ENCODE measurements around the gene HIVEP2.

The HIVEP2 gene

DNA sequence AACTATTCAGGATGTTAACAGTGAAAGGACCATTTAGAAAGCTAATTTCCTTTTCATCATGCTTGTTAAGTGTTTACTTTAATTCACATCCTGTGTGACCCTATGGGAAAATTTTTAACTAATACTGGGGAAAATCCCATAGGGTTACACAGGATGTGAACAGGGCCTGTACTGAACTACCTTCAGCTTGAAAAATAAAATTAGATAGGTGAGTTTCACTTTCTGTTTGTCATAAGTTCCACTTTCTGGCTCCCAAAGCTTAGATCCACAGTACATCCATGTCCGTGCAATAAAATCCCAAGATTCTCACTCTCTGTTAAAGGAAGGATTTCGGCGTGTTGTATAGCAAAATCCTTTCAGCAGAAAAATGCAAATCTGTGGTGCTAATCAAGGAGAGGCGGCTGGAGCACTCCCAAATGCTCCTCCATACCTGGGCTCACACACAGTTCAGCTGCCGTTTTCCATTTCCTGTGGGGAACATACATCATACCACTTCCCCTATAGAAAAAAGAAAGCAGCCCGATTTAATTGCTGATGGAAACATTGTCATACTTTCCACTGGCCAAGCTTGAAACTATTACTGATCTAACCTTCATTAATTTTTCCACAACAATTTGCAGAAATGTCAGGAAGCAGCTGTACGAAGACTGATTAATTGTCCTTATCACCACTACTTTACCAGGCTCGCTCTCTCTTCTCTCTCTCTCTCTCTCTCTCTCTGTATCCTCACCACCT is 125.2 kb downstream of the HIVEP2 start:
- H2BK12ac ChIP-seq (ENCODE audit: low read length), result no peak overlapping the region
- H3K79me1 ChIP-seq (ENCODE audit: low read length), result no peaks in the 10 kb centered on the region
- H2AK5ac ChIP-seq (ENCODE audit: low read length), result no peak overlapping the region
- no peak overlapping the region for H4K8ac ChIP-seq (ENCODE audit: low read depth, low read length)
- no CpG with 5 or more reads among the region's 8 CpGs for WGBS (ENCODE audit: extremely low coverage, insufficient coverage, insufficient read length)
- H3K27ac ChIP-seq (ENCODE audit: low read depth, low read length), result no peak overlapping the region
- H2BK120ac ChIP-seq (ENCODE audit: insufficient read depth, low read length, poor library complexity), result no peak overlapping the region
- H3K18ac ChIP-seq (ENCODE audit: low read length), result no peak overlapping the region
- no peak overlapping the region for H3K4ac ChIP-seq (ENCODE audit: low read depth, low read length)
- no peak overlapping the region for H2BK5ac ChIP-seq (ENCODE audit: low read depth, low read length, poor library complexity)
- no peak overlapping the region for H2AFZ ChIP-seq (ENCODE audit: insufficient read depth, low read length, poor library complexity)
- no peak overlapping the region for H3K9ac ChIP-seq (ENCODE audit: low read length)
- H4K91ac ChIP-seq (ENCODE audit: low read depth, low read length), result no peak overlapping the region
- no peak overlapping the region for H3K23ac ChIP-seq (ENCODE audit: low read length)
- H3K14ac ChIP-seq (ENCODE audit: low read length), result no peak overlapping the region
- H3K4me2 ChIP-seq (ENCODE audit: low read length), result no peak overlapping the region
- DNase-seq, result no peak
- no peak overlapping the region for H4K12ac ChIP-seq (ENCODE audit: low read depth, low read length)
- H3K36me3 ChIP-seq (ENCODE audit: control insufficient read depth in 1 of 2, insufficient read depth in 2 of 2, low read length in 2 of 2), result no peaks in the 10 kb centered on the region
- H3K79me2 ChIP-seq (ENCODE audit: control insufficient read depth, insufficient read depth, low read length, poor library complexity), result no peaks in the 10 kb centered on the region
- H3K4me1 ChIP-seq (ENCODE audit: control insufficient read depth in 1 of 2, insufficient read depth in 2 of 2, low read length in 2 of 2), result peaks cover 2 to 10% of the 10 kb centered on the region in 2 experiments
- H3K27me3 ChIP-seq (ENCODE audit: insufficient read depth, low read length), result no peaks in the 10 kb centered on the region
- H3K4me3 ChIP-seq (ENCODE audit: low read depth, low read length), result no peak overlapping the region
- H3K9me3 ChIP-seq (ENCODE audit: insufficient read depth, low read depth, low read length), result no peaks in the 10 kb centered on the region

GRCh38 chr6:142816486-142816885 is 128.5 kb downstream of the HIVEP2 start:
- Histone ChIP-seq H3K79me2 (ENCODE audit: control insufficient read depth, insufficient read depth, low read length, poor library complexity) (no peaks in the 10 kb centered on the region), H3K14ac (ENCODE audit: low read length) (no peak overlapping the region), H3K9ac (ENCODE audit: low read length) (no peak overlapping the region), H2BK5ac (ENCODE audit: low read depth, low read length, poor library complexity) (no peak overlapping the region), H3K4me3 (ENCODE audit: low read depth, low read length) (no peak overlapping the region), H4K8ac (ENCODE audit: low read depth, low read length) (no peak overlapping the region), H3K9me3 (ENCODE audit: insufficient read depth, low read depth, low read length) (no peaks in the 10 kb centered on the region), H3K79me1 (ENCODE audit: low read length) (no peaks in the 10 kb centered on the region), H3K23ac (ENCODE audit: low read length) (no peak overlapping the region), H3K4me2 (ENCODE audit: low read length) (no peak overlapping the region), H3K27me3 (ENCODE audit: insufficient read depth, low read length) (no peaks in the 10 kb centered on the region), H3K36me3 (ENCODE audit: control insufficient read depth in 1 of 2, insufficient read depth in 2 of 2, low read length in 2 of 2) (no peaks in the 10 kb centered on the region), H3K27ac (ENCODE audit: low read depth, low read length) (no peak overlapping the region), H3K18ac (ENCODE audit: low read length) (no peak overlapping the region), H2BK120ac (ENCODE audit: insufficient read depth, low read length, poor library complexity) (no peak overlapping the region), H3K4ac (ENCODE audit: low read depth, low read length) (no peak overlapping the region), H2AK5ac (ENCODE audit: low read length) (no peak overlapping the region), H3K4me1 (ENCODE audit: control insufficient read depth in 1 of 2, insufficient read depth in 2 of 2, low read length in 2 of 2) (no peaks in the 10 kb centered on the region), H2BK12ac (ENCODE audit: low read length) (no peak overlapping the region), H4K12ac (ENCODE audit: low read depth, low read length) (no peak overlapping the region), H4K91ac (ENCODE audit: low read depth, low read length) (no peak overlapping the region), H2AFZ (ENCODE audit: insufficient read depth, low read length, poor library complexity) (no peak overlapping the region)
- no peak for DNase-seq
- no CpG with 5 or more reads among the region's 4 CpGs for WGBS (ENCODE audit: extremely low coverage, insufficient coverage, insufficient read length)

DNA sequence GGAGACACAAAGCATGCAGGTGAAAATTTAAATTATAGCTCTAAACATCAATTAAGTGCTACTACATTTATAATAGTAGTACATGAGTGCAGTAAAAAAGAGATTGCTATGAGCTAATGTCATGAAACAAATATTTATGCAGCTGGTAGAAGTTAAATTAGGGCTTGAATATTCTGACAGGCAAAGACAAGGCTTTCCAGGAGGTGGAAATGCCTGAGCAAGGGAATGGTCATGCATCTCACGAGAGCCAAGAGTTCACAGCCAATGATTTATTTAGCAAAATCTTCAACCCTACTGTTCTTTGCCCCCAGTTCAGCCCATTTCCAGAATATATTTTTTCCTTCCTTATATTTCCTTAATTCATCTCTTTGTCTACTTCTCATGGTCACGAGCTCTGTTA is 128.9 kb downstream of the HIVEP2 start:
- WGBS (ENCODE audit: extremely low coverage, insufficient coverage, insufficient read length), result no CpG with 5 or more reads among the region's 2 CpGs
- H3K79me1 ChIP-seq (ENCODE audit: low read length), result no peaks in the 10 kb centered on the region
- no peaks in the 10 kb centered on the region for H3K4me1 ChIP-seq (ENCODE audit: control insufficient read depth in 1 of 2, insufficient read depth in 2 of 2, low read length in 2 of 2)
- no peak overlapping the region for H2BK5ac ChIP-seq (ENCODE audit: low read depth, low read length, poor library complexity)
- H3K23ac ChIP-seq (ENCODE audit: low read length), result no peak overlapping the region
- H3K79me2 ChIP-seq (ENCODE audit: control insufficient read depth, insufficient read depth, low read length, poor library complexity), result no peaks in the 10 kb centered on the region
- H3K27me3 ChIP-seq (ENCODE audit: insufficient read depth, low read length), result no peaks in the 10 kb centered on the region
- H2BK120ac ChIP-seq (ENCODE audit: insufficient read depth, low read length, poor library complexity), result no peak overlapping the region
- H2BK12ac ChIP-seq (ENCODE audit: low read length), result no peak overlapping the region
- no peak overlapping the region for H3K14ac ChIP-seq (ENCODE audit: low read length)
- no peak overlapping the region for H3K18ac ChIP-seq (ENCODE audit: low read length)
- H4K8ac ChIP-seq (ENCODE audit: low read depth, low read length), result no peak overlapping the region
- no peak overlapping the region for H3K9ac ChIP-seq (ENCODE audit: low read length)
- no peak overlapping the region for H2AFZ ChIP-seq (ENCODE audit: insufficient read depth, low read length, poor library complexity)
- no peak overlapping the region for H2AK5ac ChIP-seq (ENCODE audit: low read length)
- no peak for DNase-seq
- no peak overlapping the region for H3K4ac ChIP-seq (ENCODE audit: low read depth, low read length)
- H3K4me3 ChIP-seq (ENCODE audit: low read depth, low read length), result no peak overlapping the region
- no peaks in the 10 kb centered on the region for H3K9me3 ChIP-seq (ENCODE audit: insufficient read depth, low read depth, low read length)
- no peak overlapping the region for H3K27ac ChIP-seq (ENCODE audit: low read depth, low read length)
- no peaks in the 10 kb centered on the region for H3K36me3 ChIP-seq (ENCODE audit: control insufficient read depth in 1 of 2, insufficient read depth in 2 of 2, low read length in 2 of 2)
- no peak overlapping the region for H3K4me2 ChIP-seq (ENCODE audit: low read length)
- H4K91ac ChIP-seq (ENCODE audit: low read depth, low read length), result no peak overlapping the region
- H4K12ac ChIP-seq (ENCODE audit: low read depth, low read length), result no peak overlapping the region

DNA sequence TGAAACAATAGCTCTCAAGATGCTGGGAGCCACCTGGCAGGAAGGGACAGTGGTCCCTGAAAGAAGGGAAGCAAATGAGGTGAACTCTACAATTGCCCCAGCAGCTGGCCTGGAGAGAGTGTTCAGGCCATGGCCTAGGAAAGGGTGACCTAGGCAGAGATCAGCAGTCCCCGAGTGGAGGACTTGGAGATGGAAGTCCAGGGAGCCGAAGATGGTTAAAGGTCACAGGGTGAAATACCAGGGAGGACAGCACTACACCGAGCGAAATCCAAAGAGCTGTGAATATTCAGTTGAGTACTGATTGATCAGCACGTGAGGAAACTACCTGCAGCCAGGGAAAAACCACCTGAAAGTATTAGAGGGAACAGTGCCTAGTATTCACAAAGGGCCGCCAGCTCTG is 133.1 kb downstream of the HIVEP2 start:
- WGBS (ENCODE audit: extremely low coverage, insufficient coverage, insufficient read length), result no CpG with 5 or more reads among the region's 6 CpGs
- H3K27ac ChIP-seq (ENCODE audit: low read depth, low read length), result no peak overlapping the region

More for the DNA sequence above, 133.1 kb downstream of the HIVEP2 start:
- no peak overlapping the region for H3K9ac ChIP-seq (ENCODE audit: low read length)
- no peak overlapping the region for H3K23ac ChIP-seq (ENCODE audit: low read length)
- no peaks in the 10 kb centered on the region for H3K27me3 ChIP-seq (ENCODE audit: insufficient read depth, low read length)
- no peak overlapping the region for H3K14ac ChIP-seq (ENCODE audit: low read length)
- H4K91ac ChIP-seq (ENCODE audit: low read depth, low read length), result no peak overlapping the region
- DNase-seq, result no peak
- H2AFZ ChIP-seq (ENCODE audit: insufficient read depth, low read length, poor library complexity), result no peak overlapping the region
- no peak overlapping the region for H3K4me3 ChIP-seq (ENCODE audit: low read depth, low read length)
- H3K79me2 ChIP-seq (ENCODE audit: control insufficient read depth, insufficient read depth, low read length, poor library complexity), result no peaks in the 10 kb centered on the region
- H3K36me3 ChIP-seq (ENCODE audit: control insufficient read depth in 1 of 2, insufficient read depth in 2 of 2, low read length in 2 of 2), result no peaks in the 10 kb centered on the region
- H2BK12ac ChIP-seq (ENCODE audit: low read length), result no peak overlapping the region
- H2BK120ac ChIP-seq (ENCODE audit: insufficient read depth, low read length, poor library complexity), result no peak overlapping the region
- H3K4me2 ChIP-seq (ENCODE audit: low read length), result no peak overlapping the region
- no peak overlapping the region for H3K18ac ChIP-seq (ENCODE audit: low read length)
- no peak overlapping the region for H3K4ac ChIP-seq (ENCODE audit: low read depth, low read length)
- no peaks in the 10 kb centered on the region for H3K79me1 ChIP-seq (ENCODE audit: low read length)
- no peak overlapping the region for H2BK5ac ChIP-seq (ENCODE audit: low read depth, low read length, poor library complexity)
- H2AK5ac ChIP-seq (ENCODE audit: low read length), result no peak overlapping the region
- no peaks in the 10 kb centered on the region for H3K4me1 ChIP-seq (ENCODE audit: control insufficient read depth in 1 of 2, insufficient read depth in 2 of 2, low read length in 2 of 2)
- H3K9me3 ChIP-seq (ENCODE audit: insufficient read depth, low read depth, low read length), result no peaks in the 10 kb centered on the region
- no peak overlapping the region for H4K8ac ChIP-seq (ENCODE audit: low read depth, low read length)
- H4K12ac ChIP-seq (ENCODE audit: low read depth, low read length), result no peak overlapping the region

Measured in trophoblast cell (in vitro differentiated cells and primary cell).